MCF 10A (cell line): ENCODE results near the gene SPOCK3. TPM values are rescaled to one million over a fixed set of nuclear protein-coding genes. Genes with fewer than 3 reads are reported as not detected.
"Not testable (repeated sequence)": the region's sequence is repeated elsewhere in the genome, so short reads cannot be mapped to it uniquely, and the experiment has no call there.

Experiments
- Bru-seq: library from RNA; stranded (reverse); fragments of 400-500 nt; gene quantifications from one replicate; lab custom pipeline; 2021; lab: Mats Ljungman, UMichigan
- BruChase-seq, 2 experiments: library from RNA; stranded (reverse); fragments of 400-500 nt; gene quantifications; one replicate each; lab custom pipeline; 2021; lab: Mats Ljungman, UMichigan
- BruUV-seq: library from RNA; stranded (reverse); fragments of 400-500 nt; replicated peaks from 2 replicates; lab custom pipeline; 2021; lab: Mats Ljungman, UMichigan
- CTCF ChIA-PET: fragments of 300-600 bp; sonication (Branson Sonifier 250); formaldehyde crosslinking; extraction: SDS; loops from one replicate; lab custom pipeline; 2021; ENCODE audit warnings: antibody characterized with exemption, inconsistent platforms; lab: Yijun Ruan, JAX
- POLR2A ChIA-PET: fragments of 300-600, 350-650 bp; sonication (Branson Sonifier 250); formaldehyde crosslinking; extraction: SDS; loops from one replicate; lab custom pipeline; 2020; ENCODE audit warnings: antibody characterized with exemption, inconsistent platforms; lab: Yijun Ruan, JAX
- DNase-seq: peaks from one replicate; pipeline ENCODE4 v3.0.0-alpha.2; 2018; ENCODE audit not compliant: unreplicated experiment
- H3K27ac Mint-ChIP-seq: one replicate; pipeline ENCODE4 v1.8.0; 2022; ENCODE audit warnings: mild to moderate bottlenecking, low read depth, mixed read lengths; ENCODE audit not compliant: unreplicated experiment
- H3K27me3 Mint-ChIP-seq: one replicate; pipeline ENCODE4 v1.8.0; 2022; ENCODE audit warnings: mixed read lengths; ENCODE audit not compliant: insufficient read depth, unreplicated experiment
- H3K36me3 Mint-ChIP-seq: one replicate; pipeline ENCODE4 v1.8.0; 2022; ENCODE audit warnings: mild to moderate bottlenecking, moderate library complexity, mixed read lengths; ENCODE audit not compliant: insufficient read depth, unreplicated experiment
- H3K4me1 Mint-ChIP-seq: one replicate; pipeline ENCODE4 v1.8.0; 2022; ENCODE audit warnings: mixed read lengths; ENCODE audit not compliant: insufficient read depth, unreplicated experiment
- H3K4me3 Mint-ChIP-seq: one replicate; pipeline ENCODE4 v1.8.0; 2022; ENCODE audit warnings: mild to moderate bottlenecking, moderate library complexity, mixed read lengths; ENCODE audit not compliant: unreplicated experiment
- H3K9me3 Mint-ChIP-seq: one replicate; pipeline ENCODE4 v1.8.0; 2022; ENCODE audit warnings: mixed read lengths; ENCODE audit not compliant: unreplicated experiment
- CTCF ChIP-seq: fragments of 200-600 bp; IDR thresholded peaks from one replicate; pipeline ENCODE4 v1.8.0; 2022; ENCODE audit warnings: antibody characterized with exemption, mild to moderate bottlenecking; ENCODE audit not compliant: unreplicated experiment
- intact Hi-C: fragments of 100-400 bp; cut with micrococcal nuclease; formaldehyde crosslinking; loops from 2 replicates; pipeline ENCODE4 v1.14.1; 2022
- long read RNA-seq: library from polyadenylated mRNA; stranded (forward); transcript quantifications from one replicate; pipeline ENCODE4 v2.0.0, GENCODE V29; 2022
- total RNA-seq: library from RNA; stranded (reverse); gene quantifications from 2 replicates; pipeline ENCODE4 v1.2.3, GENCODE V29; 2022

The SPOCK3 gene
- total RNA-seq (not detected in 2 replicates), Bru-seq, nascent RNA (percentile 8 among the genes with signal in this experiment), BruChase-seq, experiment 1, labeled RNA remaining after a 6-hour chase (percentile 2 among the genes with signal in this experiment), BruChase-seq, experiment 2, labeled RNA remaining after a 2-hour chase (percentile 4 among the genes with signal in this experiment)
- long read RNA-seq, result 0 reads

GRCh38 chr4:167234316-167234881 is at the start of gene SPOCK3:
Gene SPOCK3, minus strand, starts transcription at chr4:167234494.
- H3K9me3 Mint-ChIP-seq, result no peaks in the 10 kb centered on the region
- CTCF ChIA-PET, result interaction anchor here (0.7 to 1.0 kb wide), 2 partner anchors 350 to 640 kb away, joined by 3 to 4 read pairs; no protein-coding TSS in a partner anchor
- peak within 1 kb of the TSS; percentile 40 for H3K27ac Mint-ChIP-seq
- intact Hi-C loops, result no loop called here
- peak; percentile 52 for DNase-seq
- H3K36me3 Mint-ChIP-seq, result no peaks in the 10 kb centered on the region
- no peaks in the 10 kb centered on the region for H3K27me3 Mint-ChIP-seq
- BruUV-seq, result no TSS peak
- TF ChIP-seq CTCF, result no peak
- H3K4me3 Mint-ChIP-seq, result peak within 1 kb of the TSS; percentile 80
- peaks cover 13% of the 10 kb centered on the region for H3K4me1 Mint-ChIP-seq
- POLR2A ChIA-PET, result interaction anchor here (0.5 to 1.5 kb wide), 3 partner anchors 9 to 201 kb away, joined by 3 to 4 read pairs (median 3); no protein-coding TSS in a partner anchor

GRCh38 chr4:167282171-167282864 is 48.0 kb upstream of the SPOCK3 start:
- Mint-ChIP-seq H3K4me1 (peaks cover 10% of the 10 kb centered on the region), H3K4me3 (peak overlapping the region; percentile 38), H3K27ac (peak overlapping the region; percentile 96), H3K27me3 (no peaks in the 10 kb centered on the region), H3K9me3 (peaks cover 10% of the 10 kb centered on the region), H3K36me3 (no peaks in the 10 kb centered on the region)
- POLR2A ChIA-PET, result interaction anchor here (0.5 kb wide), 1 partner anchor 268 kb away, joined by 3 read pairs; no protein-coding TSS in a partner anchor
- BruUV-seq, result TSS peak; percentile 84
- TF ChIP-seq CTCF, result no peak
- CTCF ChIA-PET, result interaction anchor here (0.5 to 0.7 kb wide), 3 partner anchors 258 to 688 kb away, joined by 3 read pairs; no protein-coding TSS in a partner anchor
- DNase-seq, result peak; percentile 46
- intact Hi-C loops, result no loop called here

- H3K4me3 Mint-ChIP-seq, intact Hi-C loops: not testable (repeated sequence)
Observed at GRCh38 chr4:167281545-167281944, 47.3 kb upstream of the SPOCK3 start.

GRCh38 chr4:167274351-167274750 is 40.1 kb upstream of the SPOCK3 start:
- H3K4me3 Mint-ChIP-seq, result no peak overlapping the region
- no peaks in the 10 kb centered on the region for H3K27me3 Mint-ChIP-seq
- DNase-seq, result no peak

More at GRCh38 chr4:167281545-167281944, 47.3 kb upstream of the SPOCK3 start:
- not testable (repeated sequence) for BruUV-seq, H3K4me1 Mint-ChIP-seq, H3K36me3 Mint-ChIP-seq, H3K27me3 Mint-ChIP-seq, H3K27ac Mint-ChIP-seq, H3K9me3 Mint-ChIP-seq, DNase-seq
- POLR2A ChIA-PET, result interaction anchor here (0.5 kb wide), 1 partner anchor 268 kb away, joined by 3 read pairs; no protein-coding TSS in a partner anchor
- CTCF ChIA-PET, result interaction anchor here (0.5 to 0.7 kb wide), 2 partner anchors 257 to 650 kb away, joined by 3 read pairs; no protein-coding TSS in a partner anchor

More at GRCh38 chr4:167274351-167274750, 40.1 kb upstream of the SPOCK3 start:
- no peaks in the 10 kb centered on the region for H3K36me3 Mint-ChIP-seq
- BruUV-seq, result no TSS peak
- CTCF ChIA-PET, result interaction anchor here (0.5 kb wide), 1 partner anchor 568 kb away, joined by 3 read pairs; no protein-coding TSS in a partner anchor
- POLR2A ChIA-PET, result interaction anchor here (0.7 kb wide), 1 partner anchor 156 kb away, joined by 3 read pairs; no protein-coding TSS in a partner anchor
- TF ChIP-seq CTCF, result no peak
- H3K4me1 Mint-ChIP-seq, result peaks cover 11% of the 10 kb centered on the region
- H3K9me3 Mint-ChIP-seq, result peaks cover 13% of the 10 kb centered on the region
- no peak overlapping the region for H3K27ac Mint-ChIP-seq
- intact Hi-C loops, result no loop called here
